ENCODE results near the gene COMMD1.
A peak's percentile ranks its signal among the peaks of the same experiment; 100 is the strongest.
"Not testable (repeated sequence)": the region's sequence is repeated elsewhere in the genome, so short reads cannot be mapped to it uniquely, and the experiment has no call there.

The COMMD1 gene

DNA sequence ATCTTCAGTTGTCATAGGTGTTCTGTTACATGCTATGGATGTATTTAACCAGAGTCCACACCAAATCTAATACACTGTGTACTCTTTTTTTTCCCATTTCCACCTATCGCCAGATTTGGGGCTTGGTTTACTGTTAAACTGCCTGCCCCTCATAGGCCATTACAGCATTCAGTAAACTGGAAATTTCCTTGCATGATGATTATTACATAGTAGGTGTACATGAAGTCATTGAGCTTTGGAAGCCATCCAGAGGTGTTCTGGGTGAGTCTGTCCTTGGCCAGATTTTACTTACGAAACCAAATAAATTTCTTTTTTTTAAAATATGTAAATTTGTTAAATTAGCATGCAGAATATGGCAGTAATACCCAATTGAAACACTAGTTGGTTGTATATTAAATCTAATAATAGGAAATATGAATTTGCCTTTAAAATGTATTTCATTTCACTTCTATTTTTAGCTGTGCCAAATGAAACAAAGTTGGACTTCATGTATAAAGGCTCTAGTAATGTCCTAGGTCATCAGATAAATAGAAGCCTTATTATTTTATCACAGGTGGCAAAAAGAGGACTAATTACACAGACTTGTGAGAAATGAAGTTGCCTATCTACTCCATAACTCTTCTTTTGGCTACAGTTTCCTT is 60.7 kb downstream of the COMMD1 start:
- DNase-seq (ENCODE audit: low read depth in 2 of 2): no peak

DNA sequence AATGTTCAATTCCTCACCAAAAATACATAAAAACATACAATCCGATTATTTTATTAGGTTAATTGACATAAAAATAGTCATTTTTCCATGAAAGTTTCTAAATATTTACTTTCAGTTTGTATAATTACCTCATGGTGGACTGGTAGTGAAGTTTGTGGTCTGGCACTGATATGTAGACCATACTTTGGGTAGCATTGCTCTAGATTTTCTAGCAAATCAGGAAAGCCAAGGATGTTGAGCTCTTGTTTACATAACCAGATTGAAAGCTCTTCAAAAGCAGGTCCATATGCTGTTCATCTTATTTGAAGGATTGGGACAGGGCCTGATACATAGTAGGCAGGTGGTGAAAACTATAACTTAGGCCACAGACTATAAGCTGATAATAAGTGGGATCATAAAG is 61.8 kb downstream of the COMMD1 start:
- no peak for DNase-seq (ENCODE audit: low read depth in 2 of 2)

DNA sequence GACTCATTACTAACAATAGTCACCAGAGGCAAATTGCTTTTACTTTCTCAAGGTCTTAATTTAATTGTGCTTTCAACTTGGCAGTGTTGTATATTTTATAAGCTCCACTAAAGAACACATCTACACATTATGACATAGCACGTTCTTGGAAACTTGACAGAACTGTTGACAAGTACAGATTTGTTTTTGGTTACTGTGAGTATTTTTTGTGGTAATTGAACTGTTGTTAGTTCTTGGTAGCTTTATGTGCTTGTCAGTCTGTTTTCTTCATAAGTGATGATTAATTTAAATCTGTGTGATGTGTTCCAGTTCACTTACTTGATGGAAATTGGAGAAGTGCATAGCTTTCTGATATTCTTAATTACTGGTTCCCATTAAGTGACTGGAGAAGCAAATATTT is 63.9 kb downstream of the COMMD1 start:
- no peak for DNase-seq (ENCODE audit: low read depth in 2 of 2)

DNA sequence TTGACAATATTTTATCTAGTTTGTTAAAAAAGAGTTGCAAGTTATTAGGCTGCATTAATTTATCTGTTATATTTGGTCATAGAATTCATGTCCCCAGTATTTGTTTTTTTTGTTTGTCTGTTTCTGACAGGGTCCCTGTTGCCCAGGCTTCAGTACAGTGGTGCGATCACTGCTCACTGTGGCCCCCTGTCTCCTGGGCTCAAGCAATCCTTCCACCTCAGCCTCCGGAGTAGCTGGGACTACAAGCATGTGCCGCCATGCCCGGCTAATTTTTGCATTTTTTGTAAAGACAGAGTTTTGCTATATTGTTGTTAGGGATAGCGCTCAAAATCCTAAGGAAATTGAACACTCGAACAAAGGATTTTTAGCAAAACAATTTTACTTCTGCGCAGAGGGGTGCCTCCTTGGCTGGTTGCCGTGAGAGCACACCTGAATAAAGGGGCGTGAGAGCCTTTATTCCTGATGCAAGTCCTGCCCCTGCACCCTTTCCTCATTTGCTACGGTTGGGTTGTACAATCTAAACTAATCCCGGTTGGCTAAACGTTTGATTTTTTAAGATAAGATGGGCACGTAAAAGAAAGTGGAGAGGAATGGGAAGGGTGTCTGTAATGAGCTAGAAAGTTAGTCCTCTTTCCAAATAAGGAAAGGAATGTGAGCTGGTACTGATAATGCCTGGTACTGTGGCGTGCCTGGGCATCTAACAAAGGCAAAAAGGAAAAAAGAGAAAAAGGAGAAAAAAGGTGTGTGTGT is 65.5 kb downstream of the COMMD1 start:
- DNase-seq (ENCODE audit: low read depth in 2 of 2): no peak

DNA sequence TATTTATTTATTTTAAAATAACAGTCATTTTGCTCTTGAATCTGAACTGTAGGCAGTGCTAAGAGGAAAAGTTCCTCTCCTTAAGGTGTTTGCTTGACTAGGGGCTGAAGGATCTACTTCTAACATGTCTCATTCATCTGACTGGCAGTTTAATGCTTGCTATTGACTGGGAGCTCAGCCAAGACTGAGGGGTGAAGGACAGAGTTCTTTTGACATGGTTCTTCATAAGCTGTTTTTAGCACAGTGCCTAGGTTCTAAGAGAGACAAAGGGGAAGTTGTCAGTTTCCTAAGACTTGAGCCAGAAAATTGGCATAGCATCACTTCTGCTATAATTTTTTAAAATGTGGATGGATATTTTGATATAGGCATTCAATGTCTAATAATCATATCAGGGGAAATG is 73.0 kb downstream of the COMMD1 start:
- DNase-seq (ENCODE audit: low read depth in 2 of 2): no peak

DNA sequence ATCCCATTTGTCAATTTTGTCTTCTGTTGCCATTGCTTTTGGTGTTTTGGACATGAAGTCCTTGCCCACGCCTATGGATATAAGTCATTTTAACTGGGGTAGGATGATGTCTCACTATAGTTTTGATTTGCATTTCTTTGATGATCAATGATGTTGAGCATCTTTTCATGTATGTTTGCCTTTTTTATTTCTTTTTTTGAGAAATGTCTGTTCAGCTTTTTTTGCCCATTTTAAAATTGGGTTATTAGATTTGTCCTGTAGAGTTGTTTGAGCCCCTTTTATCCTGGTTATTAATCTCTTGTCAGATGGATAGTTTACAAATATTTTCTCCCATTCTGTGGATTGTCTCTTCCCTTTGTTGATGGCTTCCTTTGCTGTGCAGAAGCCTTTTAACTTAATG is 75.3 kb downstream of the COMMD1 start:
- DNase-seq (ENCODE audit: low read depth in 2 of 2): no peak

DNA sequence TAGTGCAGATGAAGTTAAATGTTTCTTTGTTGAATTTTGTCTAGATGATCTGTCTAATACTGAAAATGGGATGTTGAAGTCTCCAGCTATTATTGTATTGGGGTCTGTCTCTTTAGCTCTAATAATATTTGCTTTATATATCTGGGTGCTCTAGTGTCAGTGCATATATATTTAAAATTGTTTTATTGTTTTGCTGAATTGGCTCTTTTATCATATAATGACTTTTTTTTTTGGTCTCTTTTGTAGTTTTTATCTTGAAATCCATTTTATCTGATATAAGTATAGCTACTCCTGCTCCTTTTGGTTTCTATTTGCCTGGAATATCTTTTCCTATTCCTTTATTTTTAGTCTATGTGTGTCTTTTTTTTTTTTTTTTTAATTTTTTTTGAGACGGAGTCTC is 79.2 kb downstream of the COMMD1 start:
- DNase-seq (ENCODE audit: low read depth in 2 of 2): no peak

DNA sequence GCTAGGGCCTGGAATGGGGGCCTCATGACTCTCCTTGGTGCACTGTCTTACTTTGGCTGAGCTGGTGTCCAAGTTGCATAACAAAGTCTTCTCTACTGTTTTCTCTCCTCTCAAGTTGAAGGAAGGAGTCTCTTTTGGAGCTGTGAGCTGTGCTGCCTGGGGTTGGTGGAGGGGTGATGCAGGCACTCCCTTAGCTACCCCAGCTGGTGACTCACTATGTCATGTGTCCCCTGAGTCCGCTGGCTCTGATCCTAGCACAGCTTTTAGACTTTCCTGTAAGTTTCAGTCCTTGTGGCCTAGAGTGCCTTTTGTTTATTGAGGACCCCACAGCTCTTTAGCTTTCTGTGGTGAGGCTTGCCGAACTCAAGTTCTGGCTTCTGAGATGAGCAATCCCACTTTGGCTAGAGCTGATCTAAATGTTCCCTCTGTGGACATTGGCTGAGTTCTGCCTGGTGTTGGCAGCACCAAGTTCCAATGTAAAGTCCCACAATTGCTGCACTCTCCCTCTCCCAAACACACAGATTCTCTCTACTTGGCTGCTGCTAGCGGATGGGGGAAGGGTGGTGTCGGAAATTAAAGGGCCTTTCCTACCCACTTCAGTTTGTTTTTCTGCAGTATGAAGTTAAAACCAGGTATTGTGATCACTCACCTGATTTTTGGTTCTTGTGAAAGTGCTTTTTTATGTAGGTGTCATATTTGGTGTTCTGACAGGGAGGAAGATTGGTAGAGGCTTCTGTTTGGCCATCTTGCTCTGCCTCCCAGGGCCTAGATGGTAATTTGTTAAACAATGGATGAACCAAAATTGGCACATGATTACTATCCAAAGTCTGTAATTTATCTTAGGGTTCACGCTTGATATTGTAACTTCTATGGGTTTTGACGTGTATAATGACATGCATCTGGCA is 83.2 kb downstream of the COMMD1 start:
- no peak for DNase-seq (ENCODE audit: low read depth in 2 of 2)

DNA sequence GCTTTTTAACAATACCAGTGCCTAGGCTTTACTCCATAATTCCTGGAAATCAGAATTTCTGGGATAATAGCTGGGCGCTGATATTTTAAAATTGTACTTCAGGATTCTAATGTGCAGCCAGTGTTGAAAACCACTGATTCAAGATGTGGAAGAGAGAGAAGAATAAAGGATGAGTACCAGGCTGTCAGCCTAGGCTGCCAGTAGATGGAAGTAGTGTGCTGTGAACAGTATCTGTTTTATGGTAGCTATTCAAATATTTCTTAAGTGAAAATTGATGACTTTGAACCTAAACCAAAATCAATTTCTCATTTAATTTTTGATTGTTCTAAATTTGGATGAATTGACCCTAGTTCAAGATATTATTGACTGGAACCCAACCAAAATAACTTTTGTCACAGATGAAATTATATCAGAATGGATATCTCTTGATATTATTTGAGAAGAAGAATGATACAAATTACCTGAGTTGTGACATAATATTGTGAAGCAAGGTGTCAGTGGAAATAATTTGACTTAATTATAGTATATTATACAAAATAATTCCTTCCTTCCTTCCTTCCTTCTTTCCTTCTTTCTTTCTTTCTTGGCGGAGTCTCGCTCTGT is 88.0 kb downstream of the COMMD1 start:
- peak; percentile 12 to 20 for DNase-seq (ENCODE audit: low read depth in 2 of 2)

DNA sequence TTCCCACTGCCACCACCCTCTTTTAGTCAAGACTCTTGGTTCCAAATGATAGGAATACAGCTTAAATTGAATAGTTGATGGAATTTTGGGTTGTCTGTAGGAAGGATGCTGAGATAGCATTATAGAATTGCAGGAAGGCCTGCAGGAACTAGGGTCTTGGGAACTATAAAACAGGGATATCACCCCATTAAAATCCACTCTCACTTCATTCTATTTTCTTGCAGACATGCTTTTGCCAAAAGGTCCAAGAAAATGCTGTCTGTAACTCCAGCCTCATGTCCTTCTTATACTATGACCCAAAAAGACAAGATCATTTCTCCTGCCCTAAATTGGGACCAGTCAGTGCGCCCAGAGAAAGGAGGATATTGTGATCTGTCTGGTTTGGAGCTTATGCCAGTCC is 89.1 kb downstream of the COMMD1 start:
- DNase-seq (ENCODE audit: low read depth in 2 of 2): no peak

DNA sequence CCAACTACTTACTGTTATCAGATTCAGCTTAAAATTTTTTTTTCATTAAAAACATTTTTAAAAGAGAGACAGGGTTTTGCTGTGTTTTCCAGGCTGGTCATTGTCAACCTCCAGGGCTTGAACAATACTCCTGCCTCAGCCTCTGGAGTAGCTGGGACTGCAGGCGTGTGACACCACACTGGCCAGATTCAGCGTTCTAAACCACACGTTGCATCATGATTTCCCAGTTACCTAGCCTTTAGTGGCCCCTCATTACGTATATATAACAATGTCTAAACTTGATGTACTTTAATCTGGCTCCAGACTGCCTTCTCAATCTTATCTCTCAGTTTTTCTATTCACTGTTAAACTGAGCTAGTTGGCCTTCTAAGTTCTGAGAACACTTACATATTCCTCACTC is 89.6 kb downstream of the COMMD1 start:
- DNase-seq (ENCODE audit: low read depth in 2 of 2): no peak

DNA sequence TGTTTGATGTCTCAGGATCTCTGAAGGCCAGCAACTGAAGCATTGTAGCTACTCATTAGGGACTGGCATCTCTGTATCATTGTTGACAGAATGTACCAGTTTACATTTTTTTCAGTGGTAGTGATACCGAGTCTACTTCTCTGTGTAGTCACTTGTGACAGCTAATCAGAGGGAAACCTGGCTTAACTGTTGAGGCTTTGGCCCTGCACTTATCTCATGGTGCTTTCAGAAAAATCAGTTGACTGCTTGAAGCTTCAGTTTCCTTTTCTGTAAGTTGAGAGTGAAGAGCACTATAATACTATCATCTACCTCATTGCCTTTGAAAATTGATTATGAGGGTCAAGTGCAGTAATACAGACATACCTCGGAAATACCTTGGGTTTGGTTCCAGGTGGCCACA is 90.0 kb downstream of the COMMD1 start:
- DNase-seq (ENCODE audit: low read depth in 2 of 2): no peak

DNA sequence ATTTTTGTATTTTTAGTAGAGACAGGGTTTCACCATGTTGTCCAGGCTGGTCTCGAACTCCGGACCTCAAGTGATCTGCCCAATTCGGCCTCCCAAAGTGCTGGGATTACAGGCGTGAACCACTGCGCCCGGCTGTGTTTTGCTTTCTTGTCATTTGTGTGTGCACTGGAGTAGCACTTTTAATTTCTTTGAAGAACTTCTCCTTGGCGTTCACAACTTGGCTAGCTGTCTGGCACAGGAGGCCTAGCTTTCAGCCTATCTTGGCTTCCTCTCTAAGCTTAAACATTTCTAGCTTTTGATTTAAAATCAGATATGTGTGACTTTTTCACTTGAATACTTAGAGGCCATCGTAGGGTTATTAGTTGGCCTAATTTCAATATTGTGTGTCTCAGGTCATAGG is 93.0 kb downstream of the COMMD1 start:
- DNase-seq (ENCODE audit: low read depth in 2 of 2): no peak

DNA sequence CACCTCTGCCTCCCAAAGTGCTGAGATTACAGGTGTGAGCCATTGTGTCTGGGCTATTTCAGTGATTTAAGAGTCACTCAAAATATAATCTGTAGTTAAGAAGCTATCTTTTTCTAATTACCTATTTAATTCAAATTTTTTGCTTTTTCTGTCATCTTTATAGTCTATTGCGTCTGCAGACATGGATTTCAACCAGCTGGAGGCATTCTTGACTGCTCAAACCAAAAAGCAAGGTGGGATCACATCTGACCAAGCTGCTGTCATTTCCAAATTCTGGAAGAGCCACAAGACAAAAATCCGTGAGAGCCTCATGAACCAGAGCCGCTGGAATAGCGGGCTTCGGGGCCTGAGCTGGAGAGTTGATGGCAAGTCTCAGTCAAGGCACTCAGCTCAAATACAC is 95.1 kb downstream of the COMMD1 start:
- DNase-seq (ENCODE audit: low read depth in 2 of 2): no peak

DNA sequence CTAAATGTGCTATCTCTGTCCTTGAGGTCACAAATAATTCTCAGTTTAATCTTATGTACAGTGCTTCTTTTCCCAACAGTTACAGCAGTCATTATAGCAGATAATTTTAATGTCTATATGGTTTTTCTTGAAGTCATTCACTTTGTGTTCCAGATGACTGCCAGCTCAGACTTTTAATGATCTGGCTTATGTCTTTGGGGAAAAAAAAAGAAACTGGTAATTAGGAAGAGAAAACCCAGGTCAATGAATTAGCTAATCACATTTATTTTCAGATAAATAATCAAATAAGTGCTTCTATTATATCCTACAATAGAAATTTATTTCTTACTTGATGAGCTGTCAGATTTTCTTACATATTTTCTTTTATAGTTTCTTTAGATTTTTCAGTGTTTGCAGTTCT is 96.0 kb downstream of the COMMD1 start:
- no peak for DNase-seq (ENCODE audit: low read depth in 2 of 2)

DNA sequence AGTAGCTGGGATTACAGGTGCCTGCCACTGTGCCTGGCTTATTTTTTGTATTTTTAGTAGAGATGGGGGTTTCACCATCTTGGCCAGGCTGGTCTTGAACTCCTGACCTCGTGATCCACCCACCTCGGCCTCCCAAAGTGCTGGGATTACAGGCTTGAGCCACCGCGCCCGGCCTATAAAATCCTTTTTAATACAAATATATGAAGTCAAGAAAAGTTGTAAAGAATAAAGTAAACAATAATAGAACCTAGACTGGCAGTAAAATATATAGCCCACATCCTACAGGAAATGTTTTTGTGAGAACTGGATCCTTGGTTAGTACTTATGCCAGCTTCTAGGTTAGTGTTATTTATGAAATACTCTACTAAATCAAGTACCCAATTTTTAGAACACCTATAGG is 99.0 kb downstream of the COMMD1 start:
- not testable (repeated sequence) for DNase-seq (ENCODE audit: low read depth in 2 of 2)

DNA sequence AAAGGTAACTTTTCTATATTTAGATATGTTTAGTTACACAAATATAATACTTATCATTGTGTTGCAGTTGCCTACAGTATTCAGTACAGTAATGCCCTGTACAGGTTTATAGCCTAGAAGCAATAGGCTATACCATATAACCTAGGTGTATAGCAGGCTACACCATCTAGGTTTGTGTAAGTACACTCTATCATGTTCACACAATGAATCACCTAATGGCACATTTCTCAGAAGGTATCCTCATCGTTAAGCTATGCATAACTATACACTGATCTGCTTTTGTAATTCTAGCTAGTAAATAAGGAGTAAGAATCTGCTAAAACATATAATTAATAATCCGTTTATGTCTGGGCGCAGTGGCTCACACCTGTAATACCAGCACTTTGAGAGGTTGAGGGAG is 102.1 kb downstream of the COMMD1 start:
- no peak for DNase-seq (ENCODE audit: low read depth in 2 of 2)

DNA sequence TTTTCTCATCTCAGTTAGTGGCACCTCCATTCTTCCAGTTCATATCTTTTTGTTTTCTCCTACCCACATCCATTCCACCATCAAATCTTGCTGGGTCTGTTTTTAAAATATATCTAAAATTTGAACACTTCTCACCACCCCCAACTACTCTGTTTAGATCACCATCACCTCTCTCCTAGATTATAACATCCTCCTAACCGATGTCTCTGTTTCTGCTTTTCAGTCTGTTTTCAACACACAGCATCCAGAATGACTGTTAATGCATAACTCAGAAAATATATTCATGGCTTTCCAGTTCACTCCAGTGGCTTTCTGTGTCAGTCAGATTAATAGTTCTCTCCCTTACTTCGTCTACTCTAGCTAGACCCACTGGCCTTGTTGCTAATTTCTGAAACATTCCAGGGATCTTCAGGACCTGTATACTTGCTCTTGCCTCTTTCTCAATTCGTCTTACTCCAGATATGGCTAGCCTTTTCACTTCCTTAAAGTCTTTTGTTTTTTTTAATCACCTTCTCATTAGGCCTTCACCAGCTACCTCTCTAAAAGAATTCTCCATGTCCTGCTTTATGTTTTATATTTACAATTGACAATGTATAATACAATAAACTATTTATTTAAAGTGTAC is 105.3 kb downstream of the COMMD1 start:
- no peak for DNase-seq (ENCODE audit: low read depth in 2 of 2)

DNA sequence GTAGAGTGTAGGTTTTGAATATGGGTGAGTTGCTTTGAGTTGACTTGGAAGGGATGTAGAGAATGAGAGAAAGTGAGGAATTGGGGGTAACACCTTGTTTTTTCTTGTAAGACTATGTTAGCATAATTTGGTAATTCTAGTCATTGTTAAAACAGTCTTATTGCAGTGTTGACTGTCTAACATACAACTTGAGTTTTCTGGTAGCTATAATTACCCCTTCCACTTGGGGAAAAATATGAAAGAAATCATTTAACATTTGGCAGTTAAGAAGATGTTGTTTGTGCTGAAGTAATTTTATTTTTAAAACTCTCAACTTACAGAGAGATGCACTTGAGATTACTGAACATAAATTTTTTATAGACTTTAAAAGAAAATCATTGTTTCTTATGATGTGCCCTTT is 108.2 kb downstream of the COMMD1 start:
- no peak for DNase-seq (ENCODE audit: low read depth in 2 of 2)

DNA sequence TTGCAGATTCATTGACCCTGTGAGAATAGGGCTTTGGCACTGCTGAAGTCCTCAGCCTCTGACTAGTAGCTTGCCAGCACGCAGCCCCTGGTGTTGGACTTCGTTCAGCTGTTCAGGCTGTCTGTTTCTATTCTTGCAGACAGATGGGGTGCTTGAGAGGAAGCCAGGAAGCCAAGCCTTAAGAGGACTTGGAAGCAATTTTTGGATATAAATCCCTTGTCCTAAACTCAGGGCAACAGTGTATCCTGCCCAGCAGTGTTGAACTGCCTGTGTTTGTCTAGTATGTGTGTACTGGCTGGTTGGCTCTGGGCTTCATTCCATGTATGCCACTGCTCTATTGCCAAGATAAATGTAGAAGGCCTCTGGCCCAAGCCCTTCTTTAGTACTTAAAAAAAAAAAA is 108.6 kb downstream of the COMMD1 start:
- peak; percentile 15 to 29 for DNase-seq (ENCODE audit: low read depth in 2 of 2)

DNA sequence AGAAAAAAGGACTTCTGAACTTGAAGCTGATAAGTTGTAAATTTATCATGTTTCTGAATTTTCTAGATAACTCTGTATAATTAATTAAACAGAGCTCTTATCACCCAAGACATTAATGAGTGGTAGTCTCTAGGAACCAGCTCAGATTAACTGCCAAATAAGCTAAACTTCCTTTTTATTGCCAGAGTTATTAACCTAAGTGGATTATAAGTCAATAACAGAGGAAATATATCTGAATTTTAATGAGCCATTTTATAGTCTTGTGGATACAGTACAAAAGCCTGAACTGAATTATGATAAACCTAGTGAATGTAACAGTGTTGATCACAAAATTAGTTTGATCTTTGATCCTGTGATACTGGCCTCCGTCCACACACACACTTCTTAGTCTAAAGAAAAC is 111.5 kb downstream of the COMMD1 start:
- DNase-seq (ENCODE audit: low read depth in 2 of 2): no peak

DNA sequence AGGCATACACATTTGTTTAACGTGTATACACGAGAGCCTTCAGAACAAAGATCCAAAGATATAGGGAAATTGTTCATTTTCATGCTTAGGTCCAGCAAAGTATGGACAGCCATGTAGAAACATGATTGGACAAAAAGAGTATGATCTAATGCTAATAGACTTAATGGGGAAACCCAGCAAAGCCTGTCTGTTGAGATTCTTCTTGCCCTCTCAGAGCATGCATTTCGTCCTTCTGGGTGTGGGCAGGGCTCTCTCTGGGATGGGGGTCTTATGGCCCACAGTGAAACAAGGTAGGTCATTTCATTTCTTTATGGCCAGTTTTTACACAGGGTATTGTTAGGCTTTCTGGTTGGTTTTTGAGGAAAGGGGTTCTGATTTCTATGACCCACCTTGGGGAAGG is 124.4 kb downstream of the COMMD1 start:
- DNase-seq (ENCODE audit: low read depth in 2 of 2): no peak

Measured in fibroblast of skin of left quadriceps (primary cell).